NB4 (cell line): Measurements from ENCODE around the gene NPHP4.
"Not testable (repeated sequence)": the region's sequence is repeated elsewhere in the genome, so short reads cannot be mapped to it uniquely, and the experiment has no call there.

Experiments
- DNase-seq: peaks from one replicate; pipeline ENCODE4 v3.0.0; 2010; ENCODE audit warnings: low read depth
- H3K4me3 ChIP-seq: one replicate; pipeline ENCODE4 v1.5.1; 2011; ENCODE audit warnings: mild to moderate bottlenecking, low read depth, low read length, moderate library complexity
- MYC ChIP-seq: IDR thresholded peaks from 2 replicates; pipeline ENCODE4 v1.6.1; 2011; ENCODE audit warnings: low read depth, low read length
- POLR2A ChIP-seq: IDR thresholded peaks from 2 replicates; pipeline ENCODE4 v1.6.1; 2011; ENCODE audit warnings: mild to moderate bottlenecking; ENCODE audit not compliant: insufficient read length; ENCODE audit errors: extremely low read depth
- TF ChIP-seq, protein P1 (sequence below): IDR thresholded peaks from 2 replicates; pipeline ENCODE4 v1.6.1; 2011; ENCODE audit warnings: low read depth, low read length
- TF ChIP-seq, protein P2 (sequence below): IDR thresholded peaks from one replicate; pipeline ENCODE4 v1.5.1; 2012; ENCODE audit warnings: low read depth, low read length

Gene NPHP4

DNA sequence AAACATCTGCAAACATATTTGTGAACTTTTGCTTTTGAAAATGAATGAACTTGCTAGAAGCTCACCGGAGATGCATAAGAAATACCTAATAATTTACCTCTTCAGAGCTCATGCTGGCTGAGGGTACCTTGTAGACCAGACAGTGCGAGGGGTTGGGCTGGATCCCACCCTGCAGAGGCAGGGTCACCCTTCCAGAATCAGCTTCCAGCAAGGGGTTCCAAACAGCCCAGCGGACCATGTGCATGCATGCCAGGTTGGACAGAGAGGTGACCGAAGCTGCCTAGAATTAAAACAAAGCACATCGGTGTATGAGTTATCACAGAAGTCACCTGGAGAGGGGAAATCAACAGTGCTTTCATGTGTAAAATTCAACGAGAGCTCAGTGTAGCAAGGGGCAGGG, 59.2 kb downstream of the NPHP4 start:
- TF ChIP-seq, protein P1, sequence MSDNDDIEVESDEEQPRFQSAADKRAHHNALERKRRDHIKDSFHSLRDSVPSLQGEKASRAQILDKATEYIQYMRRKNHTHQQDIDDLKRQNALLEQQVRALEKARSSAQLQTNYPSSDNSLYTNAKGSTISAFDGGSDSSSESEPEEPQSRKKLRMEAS, result no peak
- TF ChIP-seq MYC (no peak), POLR2A (no peak)
- H3K4me3 ChIP-seq, result no peak overlapping the region
- DNase-seq, result no peak

GRCh38 chr1:5928714-5929400, 63.4 kb downstream of the NPHP4 start:
- DNase-seq, result no peak
- TF ChIP-seq, protein P1, result no peak
- TF ChIP-seq, protein P2, sequence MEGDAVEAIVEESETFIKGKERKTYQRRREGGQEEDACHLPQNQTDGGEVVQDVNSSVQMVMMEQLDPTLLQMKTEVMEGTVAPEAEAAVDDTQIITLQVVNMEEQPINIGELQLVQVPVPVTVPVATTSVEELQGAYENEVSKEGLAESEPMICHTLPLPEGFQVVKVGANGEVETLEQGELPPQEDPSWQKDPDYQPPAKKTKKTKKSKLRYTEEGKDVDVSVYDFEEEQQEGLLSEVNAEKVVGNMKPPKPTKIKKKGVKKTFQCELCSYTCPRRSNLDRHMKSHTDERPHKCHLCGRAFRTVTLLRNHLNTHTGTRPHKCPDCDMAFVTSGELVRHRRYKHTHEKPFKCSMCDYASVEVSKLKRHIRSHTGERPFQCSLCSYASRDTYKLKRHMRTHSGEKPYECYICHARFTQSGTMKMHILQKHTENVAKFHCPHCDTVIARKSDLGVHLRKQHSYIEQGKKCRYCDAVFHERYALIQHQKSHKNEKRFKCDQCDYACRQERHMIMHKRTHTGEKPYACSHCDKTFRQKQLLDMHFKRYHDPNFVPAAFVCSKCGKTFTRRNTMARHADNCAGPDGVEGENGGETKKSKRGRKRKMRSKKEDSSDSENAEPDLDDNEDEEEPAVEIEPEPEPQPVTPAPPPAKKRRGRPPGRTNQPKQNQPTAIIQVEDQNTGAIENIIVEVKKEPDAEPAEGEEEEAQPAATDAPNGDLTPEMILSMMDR, result no peak
- no peak for TF ChIP-seq MYC
- TF ChIP-seq POLR2A, result no peak
- H3K4me3 ChIP-seq, result no peak overlapping the region

DNA sequence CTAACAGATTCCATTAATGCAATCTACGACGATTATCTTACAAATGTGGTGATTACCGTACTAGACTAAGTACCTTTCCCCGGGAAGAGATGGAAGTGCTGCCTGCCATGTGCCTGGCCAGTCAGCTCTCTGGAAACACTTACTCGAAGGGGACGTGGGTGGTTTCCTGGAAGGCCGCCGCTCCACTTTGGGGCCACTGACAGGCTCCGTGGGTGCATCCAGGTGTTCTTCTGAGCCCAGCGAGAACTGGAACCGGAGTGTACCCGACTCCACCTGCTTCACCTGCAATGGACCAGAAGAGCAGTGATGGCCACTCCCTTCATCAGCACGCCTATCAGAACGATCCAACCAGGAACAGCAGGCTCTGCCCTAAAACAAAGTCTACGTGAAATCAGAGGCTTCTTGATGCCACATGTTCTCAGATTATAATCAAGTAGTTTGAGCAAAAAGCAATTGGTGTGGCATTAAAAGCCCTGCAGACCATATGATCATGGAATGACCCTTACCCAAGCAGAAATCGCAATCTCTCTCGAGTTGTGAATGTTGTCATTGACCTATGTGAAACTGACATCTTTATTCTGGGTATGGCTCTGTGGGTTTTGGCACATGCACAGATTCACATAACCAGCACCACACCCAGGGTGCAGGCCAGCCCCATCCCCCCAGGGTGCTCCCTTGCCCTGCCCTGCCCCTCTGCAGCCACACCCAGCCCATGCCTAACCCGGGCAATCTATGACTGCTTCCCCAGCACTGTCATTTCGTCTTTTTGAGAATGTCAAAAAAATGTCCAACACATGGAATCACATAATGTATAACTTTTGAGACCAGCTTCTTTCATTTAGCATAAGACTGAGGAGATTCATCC, 64.5 kb downstream of the NPHP4 start:
- DNase-seq, result no peak
- TF ChIP-seq, protein P1, result no peak
- TF ChIP-seq, protein P2, result no peak
- no peak for TF ChIP-seq MYC
- no peak for TF ChIP-seq POLR2A
- H3K4me3 ChIP-seq, result no peak overlapping the region

- DNase-seq, result no peak
- no peak for TF ChIP-seq MYC
- TF ChIP-seq, protein P1, result no peak
- TF ChIP-seq, protein P2, result no peak
- TF ChIP-seq POLR2A, result no peak
- no peak overlapping the region for H3K4me3 ChIP-seq
These were observed 65.4 kb downstream of the NPHP4 start for GRCh38 chr1:5926686-5927435.

GRCh38 chr1:5922700-5923330, 69.4 kb downstream of the NPHP4 start:
- DNase-seq, H3K4me3 ChIP-seq: not testable (repeated sequence)

GRCh38 chr1:5921671-5922070, 70.6 kb downstream of the NPHP4 start:
- no peak for DNase-seq
- no peak for TF ChIP-seq MYC
- TF ChIP-seq, protein P2, result no peak
- TF ChIP-seq, protein P1, result no peak
- TF ChIP-seq POLR2A, result no peak
- no peak overlapping the region for H3K4me3 ChIP-seq
